NCI-H526 treated with DMSO at 0.1 percent for 48 hours (cell line): ENCODE results near the gene MCTP2.

Source experiments
- DNase-seq: peaks from one replicate; lab custom pipeline; 2025; lab: John Stamatoyannopoulos, UW

The MCTP2 gene

DNA sequence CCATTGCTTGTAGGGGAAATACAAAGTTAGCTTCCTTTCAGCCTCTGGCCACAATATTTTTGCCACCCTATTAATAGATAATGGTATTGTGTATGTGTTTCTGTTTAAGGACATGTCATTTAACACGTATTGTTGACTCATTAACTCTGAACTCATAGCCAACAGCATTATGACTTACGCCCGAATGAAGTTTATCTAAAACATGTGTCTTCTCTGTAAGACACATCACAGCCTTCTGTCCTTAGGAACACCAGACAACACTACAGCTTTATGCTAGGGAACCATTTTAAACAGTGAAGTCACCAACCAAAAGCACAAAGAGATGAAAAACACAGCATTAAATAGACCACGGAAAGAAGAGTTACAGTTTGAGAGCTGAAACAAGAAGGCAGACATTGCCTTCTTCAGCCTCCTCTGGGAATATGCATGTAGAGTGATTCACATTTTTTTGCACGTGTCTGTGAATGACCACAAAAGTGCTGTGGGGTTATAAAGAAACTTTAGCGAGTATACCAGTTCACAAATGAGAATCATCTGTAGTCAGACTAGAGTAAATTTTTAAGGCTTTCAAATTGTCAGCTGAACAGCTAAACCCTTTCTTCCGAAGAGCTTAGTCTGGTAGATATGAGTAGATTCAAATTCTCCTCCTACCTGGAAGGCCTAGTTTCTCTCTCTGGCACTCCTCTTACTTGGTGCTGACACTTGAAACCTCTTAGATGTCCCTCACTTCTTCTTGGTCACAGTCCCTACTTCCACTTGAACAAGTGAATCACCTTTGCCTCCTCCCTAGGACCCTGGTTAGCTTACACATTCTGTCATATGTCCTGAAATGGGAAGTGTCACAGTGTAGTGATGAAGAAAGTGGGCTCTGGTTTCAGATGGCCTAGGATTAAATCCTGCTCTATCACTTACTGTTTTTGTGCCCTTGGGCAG, 32.2 kb downstream of the MCTP2 start:
- no peak for DNase-seq

GRCh38 chr15:94265009-94265408, 33.6 kb downstream of the MCTP2 start:
- DNase-seq, result no peak

GRCh38 chr15:94265982-94266381, 34.6 kb downstream of the MCTP2 start:
- peak; percentile 40 for DNase-seq

DNA sequence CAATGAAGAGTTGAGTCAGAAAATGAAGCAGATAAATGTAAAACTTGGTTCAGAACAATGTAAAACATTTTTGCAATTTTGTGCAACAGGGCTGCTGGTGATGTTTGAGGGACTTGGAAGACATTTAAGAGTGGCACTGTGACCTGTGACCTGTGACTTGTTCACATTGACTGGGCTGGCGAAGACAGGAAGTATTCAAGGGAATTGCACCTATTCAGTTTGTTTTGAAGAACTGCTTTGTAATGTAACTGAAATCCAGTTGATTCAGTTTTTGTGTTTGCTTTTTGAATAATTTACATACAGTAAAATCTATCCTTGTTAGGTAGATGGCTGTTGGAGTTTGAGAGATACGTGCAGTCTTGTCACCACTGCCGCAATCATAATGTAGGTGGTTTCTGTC, 35.4 kb downstream of the MCTP2 start:
- peak; percentile 81 for DNase-seq

DNA sequence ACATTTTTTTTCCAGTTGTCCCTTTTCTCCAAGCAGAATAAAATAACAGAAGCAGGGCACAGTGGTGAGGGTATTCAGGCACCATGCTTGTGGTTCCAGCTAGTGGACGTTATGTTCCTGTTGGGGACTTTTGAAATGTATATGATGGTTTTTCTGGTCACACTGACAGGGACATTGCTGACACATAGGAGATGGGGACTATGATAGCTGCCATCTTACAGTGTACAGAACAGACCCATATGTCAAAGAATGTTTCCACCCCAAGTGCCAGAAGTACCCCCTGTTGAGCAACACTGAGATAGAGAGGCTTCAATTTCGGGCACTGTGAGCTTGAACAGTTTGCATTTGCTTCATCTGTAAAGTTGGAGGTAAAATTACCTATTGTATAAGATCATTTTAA, 38.6 kb downstream of the MCTP2 start:
- DNase-seq, result no peak

DNA sequence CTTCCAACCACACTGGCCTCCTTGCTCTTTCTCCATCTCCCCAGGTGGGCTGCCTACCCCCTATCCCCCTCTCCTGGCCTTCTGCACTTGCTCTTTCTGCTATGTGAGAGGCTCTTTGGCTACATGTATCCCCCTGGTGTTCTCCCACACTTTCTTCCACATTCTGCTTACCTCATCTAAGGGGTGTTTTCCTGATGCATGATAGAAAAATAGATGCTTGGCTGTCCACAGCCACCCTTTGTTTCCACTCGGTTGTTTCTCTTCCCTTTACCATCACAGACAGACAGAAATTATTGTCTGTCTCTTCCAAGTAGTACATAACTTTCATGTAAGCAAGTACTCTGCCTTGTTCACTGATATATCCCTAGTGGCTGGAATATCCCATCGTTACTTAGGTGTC, 39.2 kb downstream of the MCTP2 start:
- no peak for DNase-seq

DNA sequence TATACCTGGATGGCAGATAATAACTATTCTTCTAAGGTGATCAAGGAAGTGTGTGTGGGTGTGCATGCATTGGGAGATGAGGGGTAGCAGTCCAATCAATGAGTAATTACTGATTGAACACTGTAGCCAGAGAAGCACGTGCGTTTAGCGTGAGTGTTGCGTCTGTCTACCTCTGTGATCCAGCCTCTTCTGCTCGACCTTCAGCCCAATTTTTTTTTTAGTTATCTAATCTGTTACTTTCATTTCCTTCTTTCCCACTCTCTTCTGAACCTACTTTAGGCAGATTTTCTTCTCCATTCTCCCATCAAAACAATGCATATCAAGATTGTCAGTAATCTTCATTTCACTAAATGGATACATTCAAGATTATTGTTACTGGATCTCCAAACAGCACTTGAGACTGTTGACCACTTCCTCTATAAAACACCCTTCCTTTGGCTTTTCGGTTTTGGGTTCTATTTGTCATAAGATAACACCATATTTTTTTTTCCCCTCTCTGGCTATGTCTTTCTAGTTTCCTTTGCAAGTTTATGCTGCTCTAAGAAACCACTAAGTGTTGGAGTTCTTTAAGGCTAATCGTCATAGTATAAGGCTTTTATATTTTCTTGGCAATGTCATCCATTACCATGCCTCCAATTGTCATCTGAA, 41.0 kb downstream of the MCTP2 start:
- no peak for DNase-seq

- DNase-seq, result no peak
Observed at GRCh38 chr15:94273826-94274225, 42.5 kb downstream of the MCTP2 start.

DNA sequence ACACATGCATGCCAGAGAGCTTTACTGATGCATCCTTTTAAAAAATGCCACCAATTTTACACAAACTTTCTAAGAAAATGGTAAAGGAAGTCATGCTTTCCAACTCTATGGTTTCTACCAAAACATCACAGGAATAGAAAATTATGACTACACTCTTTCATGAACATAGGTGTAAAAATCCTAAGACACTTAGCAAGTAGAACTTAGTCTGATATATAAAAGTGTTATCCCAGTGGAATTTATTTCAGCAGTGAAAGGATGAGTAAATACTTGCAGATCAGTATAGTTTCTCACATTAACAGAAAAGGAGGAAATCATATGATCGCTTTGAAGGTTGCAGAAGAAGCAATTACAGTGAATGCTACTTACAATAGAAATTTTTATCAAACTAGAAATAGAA, 43.4 kb downstream of the MCTP2 start:
- no peak for DNase-seq

DNA sequence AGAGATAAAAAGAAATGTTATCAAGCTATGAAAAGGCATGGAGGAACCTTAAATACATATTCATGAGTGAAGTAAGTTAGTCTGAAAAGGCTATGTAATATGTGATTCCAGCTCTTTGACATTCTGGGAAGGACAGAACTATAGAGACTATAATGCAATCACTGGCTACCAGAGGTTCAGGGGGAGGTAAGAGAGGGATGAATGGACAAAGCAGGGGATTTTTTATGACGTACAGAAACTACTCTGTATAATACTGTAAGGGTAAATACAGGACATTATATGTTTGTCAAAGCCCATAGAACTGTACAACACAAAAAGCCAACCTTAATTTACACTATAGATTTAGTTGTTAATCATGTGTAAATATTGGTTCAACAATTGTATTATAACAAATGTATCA, 46.1 kb downstream of the MCTP2 start:
- no peak for DNase-seq

DNA sequence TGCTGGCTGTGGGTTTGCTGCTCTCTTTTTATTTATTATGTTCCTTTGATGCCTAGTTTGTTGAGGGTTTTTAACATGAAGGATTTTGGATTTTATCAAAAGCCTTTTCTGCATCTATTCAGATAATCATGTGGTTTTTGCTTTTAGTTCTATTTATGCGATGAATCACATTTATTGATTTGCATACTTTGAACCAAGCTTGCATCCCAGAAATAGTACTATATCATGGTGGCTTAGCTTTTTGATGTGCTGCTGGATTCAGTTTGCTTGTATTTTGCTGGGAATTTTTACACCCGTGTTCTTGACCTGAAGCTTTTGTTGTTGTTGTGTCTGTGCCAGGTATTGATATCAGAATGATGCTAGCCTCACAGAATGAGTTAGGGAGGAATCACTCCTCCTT, 48.4 kb downstream of the MCTP2 start:
- no peak for DNase-seq

DNA sequence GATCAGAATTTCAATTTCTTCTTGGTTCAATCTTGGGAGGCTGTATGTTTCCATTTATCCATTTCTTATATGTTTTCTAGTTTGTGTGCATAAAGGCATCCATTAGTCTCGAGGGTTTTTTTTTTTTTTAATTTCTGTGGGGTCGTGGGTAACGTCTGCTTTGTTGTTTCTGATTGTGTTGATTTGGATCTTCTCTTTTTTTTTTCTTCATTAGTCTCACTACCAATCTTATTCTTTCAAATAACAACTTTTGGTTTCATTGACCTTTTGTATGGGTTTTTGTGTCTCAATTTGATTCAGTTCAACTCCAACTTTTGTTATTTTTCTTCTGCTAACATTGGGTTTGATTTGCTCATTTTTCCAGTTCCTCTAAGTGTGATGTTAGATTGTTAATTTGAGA, 48.9 kb downstream of the MCTP2 start:
- no peak for DNase-seq

GRCh38 chr15:94282269-94283250, 51.2 kb downstream of the MCTP2 start:
- no peak for DNase-seq

GRCh38 chr15:94286583-94286982, 55.2 kb downstream of the MCTP2 start:
- DNase-seq, result no peak

GRCh38 chr15:94287794-94288246, 56.5 kb downstream of the MCTP2 start:
- DNase-seq, result no peak

DNA sequence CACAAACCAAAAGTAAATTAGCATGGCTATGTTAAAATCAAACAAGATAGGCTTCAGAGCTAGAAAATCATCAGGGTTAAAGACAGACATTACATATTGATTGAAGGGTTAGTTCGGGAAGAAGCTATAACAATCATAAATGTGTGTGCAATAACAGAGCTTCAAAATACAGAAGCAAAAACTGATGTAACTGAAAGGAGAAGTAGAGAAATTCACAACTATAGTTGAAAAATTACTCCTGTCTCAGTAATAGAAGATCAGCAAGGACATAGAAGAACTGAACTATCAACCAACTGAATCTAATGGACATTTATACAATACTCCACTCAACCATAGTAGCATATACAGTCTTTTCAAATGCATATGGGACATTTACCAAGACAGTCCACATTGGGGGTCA, 59.4 kb downstream of the MCTP2 start:
- no peak for DNase-seq

GRCh38 chr15:94293411-94294402, 62.3 kb downstream of the MCTP2 start:
- DNase-seq, result no peak

- DNase-seq, result no peak
Observed at GRCh38 chr15:94294556-94294955, 63.2 kb downstream of the MCTP2 start.

- no peak for DNase-seq
Observed at GRCh38 chr15:94295275-94295674, 63.9 kb downstream of the MCTP2 start.

- no peak for DNase-seq
Observed at GRCh38 chr15:94296717-94297116, 65.4 kb downstream of the MCTP2 start.

DNA sequence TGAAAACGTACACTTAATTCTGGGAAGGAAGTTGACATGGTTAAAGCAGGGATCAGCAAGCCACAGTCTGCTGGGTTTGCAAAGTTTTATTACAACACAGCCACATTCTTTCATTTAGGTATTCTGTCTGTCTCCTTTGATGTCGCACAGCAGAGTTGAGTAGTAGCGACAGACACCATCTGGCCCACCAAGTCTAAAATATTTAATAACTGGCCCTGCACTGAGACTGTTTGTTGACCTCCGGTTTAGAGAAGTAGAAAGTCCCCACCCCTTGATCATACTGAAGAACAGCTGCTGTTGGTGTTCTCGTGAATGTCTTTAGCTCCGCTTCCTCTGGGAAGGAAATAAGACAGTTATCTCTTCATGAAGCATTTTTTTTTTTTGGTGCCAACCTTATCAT, 66.2 kb downstream of the MCTP2 start:
- no peak for DNase-seq
